ENCODE data around the gene SNRPA. TPM values are rescaled to one million over a fixed set of nuclear protein-coding genes. Genes with fewer than 3 reads are reported as not detected.

Gene SNRPA
- total and polyA plus RNA-seq, 2 of the 8 experiments (the other 6 are each of a cell fraction or from before 2014, with no cell fraction given) = 201 to 202 TPM

GRCh38 chr19:40800339-40800996, 49.5 kb downstream of the SNRPA start (continued):
- no peak for TF ChIP-seq SUZ12 (IDR thresholded peaks at IDR 0.05; ENCODE audit: low read length)
- no peak for TF ChIP-seq ASH2L (IDR thresholded peaks at IDR 0.05; ENCODE audit: low read length)
- no peak for TF ChIP-seq SIRT6 (IDR thresholded peaks at IDR 0.05; ENCODE audit: low read length)
- TF ChIP-seq SAP30 (IDR thresholded peaks at IDR 0.05; ENCODE audit: insufficient read depth, insufficient replicate concordance, low read length) = no peak
- no peak for TF ChIP-seq ZNF274 (IDR thresholded peaks at IDR 0.05; ENCODE audit: borderline replicate concordance, extremely low read depth, low read length)
- TF ChIP-seq RXRA (IDR thresholded peaks at IDR 0.05; ENCODE audit: insufficient read depth, low read depth, low read length) = no peak
- no peak for TF ChIP-seq SP4 (IDR thresholded peaks at IDR 0.05; ENCODE audit: low read length)

Data from H1 (cell line).